ENCODE data around the gene NAA25.
"Not testable (repeated sequence)": the region's sequence is repeated elsewhere in the genome, so short reads cannot be mapped to it uniquely, and the experiment has no call there.

The NAA25 gene

DNA sequence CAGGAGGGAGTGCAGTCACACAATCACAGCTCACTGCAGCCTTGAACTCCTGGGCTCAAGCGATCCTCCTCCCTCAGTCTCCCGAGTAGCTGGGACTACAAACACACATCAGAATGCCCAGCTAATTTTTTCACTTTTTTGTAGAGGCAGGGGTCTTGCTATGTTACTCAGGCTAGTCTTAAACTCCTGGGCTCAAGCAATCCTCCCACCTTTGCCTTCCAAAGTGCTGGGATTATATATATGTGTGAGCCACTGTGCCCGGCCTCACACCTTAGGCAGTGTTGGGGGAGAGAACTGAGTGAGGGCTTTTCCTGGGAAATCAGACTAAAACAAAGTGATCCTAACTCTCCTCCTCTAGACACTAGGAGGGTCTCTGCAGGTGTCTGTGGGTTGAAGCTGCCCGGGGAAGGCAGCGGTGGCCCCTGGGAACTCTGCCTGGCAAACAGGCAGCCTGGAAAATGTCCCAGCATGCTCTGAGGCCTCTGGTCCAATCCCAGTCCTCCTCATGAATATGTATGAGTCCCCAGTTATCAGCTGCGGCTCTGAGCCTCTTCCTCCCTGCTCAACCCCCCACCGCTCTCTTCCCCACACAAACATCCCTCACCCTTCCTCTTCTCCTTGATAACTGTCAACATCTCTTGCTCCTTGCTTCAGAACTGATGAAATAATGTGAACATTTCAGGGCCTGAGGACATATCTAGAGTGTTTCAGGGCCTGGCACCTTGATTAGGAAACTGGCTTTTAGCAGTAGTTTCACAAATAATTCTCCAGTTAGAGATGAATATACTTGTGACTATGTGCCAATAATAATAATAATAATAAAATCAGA lies 7.9 kb upstream of the NAA25 start:
- no peak for DNase-seq (ENCODE audit: low read depth in 3 of 3)

DNA sequence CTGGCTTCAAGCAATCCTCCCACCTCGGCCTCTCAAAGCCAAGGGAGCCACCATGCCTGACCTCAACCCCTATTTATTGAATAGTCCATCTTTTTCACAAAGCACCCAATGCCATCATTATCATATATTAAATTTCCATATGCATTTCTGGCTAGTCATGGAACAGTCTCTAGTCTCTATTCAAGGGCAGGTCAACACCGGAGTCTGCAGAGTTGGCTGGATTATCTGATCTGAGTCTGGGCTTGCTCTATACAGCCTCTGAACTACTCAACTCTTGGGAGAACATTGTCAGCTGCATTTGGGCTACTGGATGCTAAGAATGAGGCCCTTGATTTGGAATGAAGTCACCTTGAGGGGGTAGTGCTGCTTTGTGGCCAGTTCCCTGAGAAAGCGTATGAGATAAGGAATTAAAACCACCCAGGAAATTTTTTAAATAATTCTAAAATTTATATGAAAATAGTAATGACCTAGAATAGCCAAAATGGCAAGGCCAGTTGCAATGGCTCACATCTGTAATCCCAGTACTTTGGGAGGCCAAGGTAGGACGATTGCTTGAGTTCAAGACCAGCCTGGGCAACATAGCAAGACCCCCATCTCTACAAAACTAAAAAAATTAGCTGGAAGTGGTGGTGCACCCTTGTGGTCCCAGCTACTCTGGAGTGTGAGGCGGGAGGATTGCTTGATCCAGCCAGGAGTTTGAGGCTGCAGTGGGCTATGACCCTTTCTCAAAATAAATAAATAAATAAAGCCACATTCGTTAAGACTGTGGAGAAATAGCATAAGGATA lies 6.9 kb upstream of the NAA25 start:
- no peak for DNase-seq (ENCODE audit: low read depth in 3 of 3)

DNA sequence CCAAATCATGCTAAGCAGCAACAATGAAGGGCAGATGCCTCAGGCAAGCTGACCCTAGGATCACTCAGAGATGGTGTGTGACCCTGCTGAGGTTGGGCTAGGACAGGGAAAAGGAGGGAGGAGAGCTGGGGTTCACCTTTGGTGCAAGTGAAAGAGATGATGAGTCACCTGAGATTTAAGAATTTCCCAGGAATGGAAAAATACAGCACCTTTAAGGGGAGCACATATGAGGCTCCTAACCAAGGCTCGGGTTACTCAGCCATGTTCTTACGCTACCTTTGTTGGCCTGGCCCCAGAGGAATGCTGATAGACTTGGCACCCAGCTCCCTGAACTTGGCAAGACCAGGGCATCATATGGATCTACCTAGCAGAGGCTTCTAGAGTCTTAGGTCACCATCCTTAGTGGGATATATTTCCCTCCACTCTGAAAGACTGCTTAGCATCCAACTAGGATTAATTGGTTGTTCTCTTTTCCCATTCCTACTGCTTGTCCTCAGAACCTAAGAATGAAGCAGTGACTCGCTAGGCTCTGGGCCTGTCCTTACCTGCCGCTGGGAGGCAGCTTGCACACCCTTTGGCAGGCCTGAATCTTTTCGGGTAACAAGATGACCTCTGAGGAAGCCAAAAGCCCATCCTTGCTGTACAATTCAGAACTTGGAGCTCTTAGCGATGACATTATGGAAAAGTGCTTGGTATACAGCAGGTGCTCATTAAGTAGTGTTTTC lies 4.0 kb upstream of the NAA25 start:
- DNase-seq (ENCODE audit: low read depth in 3 of 3), result no peak

DNA sequence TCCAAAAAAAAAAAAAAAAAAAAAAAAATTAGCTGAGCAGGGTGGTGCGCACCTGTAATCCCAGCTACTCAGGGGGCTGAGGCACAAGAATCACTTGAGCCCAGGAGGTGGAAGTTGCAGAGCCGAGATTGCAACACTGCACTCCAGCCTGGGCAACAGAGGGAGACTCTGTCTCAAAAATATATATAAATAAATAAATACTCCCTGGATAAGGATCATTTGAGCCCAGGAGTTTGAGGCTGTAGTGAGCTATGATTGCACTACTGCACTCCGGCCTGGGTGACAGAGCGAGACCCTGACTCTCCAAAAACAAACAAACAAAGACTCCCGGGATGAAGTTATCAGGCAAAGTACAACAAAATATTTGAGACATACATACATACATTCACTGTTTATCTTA lies 3.3 kb upstream of the NAA25 start:
- DNase-seq (ENCODE audit: low read depth in 3 of 3), result no peak

DNA sequence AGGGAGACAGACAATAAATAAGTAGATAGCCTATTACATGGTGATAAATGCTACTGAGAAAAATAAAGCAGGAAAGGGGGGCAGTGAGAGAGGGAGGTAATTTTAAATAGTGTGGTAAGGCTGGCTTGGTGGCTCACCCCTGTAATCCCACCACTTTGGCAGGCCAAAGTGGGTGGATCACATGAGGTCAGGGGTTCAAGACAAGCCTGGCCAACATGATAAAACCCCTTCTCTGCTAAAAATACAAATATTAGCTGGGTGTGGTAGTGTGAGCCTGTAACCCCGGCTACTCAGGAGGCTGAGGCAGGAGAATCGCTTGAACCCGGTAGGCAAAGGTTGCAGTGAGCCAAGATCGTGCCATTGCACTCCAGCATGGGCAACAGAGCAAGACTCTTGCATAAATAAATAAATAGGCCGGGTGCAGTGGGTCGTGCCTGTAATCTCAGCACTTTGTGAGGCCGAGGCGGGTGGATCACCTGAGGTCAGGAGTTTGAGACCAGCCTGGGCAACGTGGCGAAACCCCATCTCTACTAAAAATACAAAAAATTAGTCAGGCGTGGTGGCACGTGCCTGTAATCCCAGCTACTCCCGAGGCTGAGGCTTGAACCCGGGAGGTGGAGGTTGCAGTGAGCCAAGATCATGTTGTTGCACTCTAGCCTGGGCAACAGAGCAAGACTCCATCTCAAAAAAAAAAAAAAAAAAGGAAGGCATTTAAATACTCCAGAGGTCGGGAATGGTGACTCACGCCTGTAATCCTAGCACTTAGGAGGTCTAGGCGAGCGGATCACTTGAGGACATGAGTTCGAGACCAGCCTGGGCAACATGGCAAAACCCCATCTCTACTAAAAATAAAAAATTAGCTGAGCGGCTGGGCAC lies 2.4 kb upstream of the NAA25 start:
- not testable (repeated sequence) for DNase-seq (ENCODE audit: low read depth in 3 of 3)

DNA sequence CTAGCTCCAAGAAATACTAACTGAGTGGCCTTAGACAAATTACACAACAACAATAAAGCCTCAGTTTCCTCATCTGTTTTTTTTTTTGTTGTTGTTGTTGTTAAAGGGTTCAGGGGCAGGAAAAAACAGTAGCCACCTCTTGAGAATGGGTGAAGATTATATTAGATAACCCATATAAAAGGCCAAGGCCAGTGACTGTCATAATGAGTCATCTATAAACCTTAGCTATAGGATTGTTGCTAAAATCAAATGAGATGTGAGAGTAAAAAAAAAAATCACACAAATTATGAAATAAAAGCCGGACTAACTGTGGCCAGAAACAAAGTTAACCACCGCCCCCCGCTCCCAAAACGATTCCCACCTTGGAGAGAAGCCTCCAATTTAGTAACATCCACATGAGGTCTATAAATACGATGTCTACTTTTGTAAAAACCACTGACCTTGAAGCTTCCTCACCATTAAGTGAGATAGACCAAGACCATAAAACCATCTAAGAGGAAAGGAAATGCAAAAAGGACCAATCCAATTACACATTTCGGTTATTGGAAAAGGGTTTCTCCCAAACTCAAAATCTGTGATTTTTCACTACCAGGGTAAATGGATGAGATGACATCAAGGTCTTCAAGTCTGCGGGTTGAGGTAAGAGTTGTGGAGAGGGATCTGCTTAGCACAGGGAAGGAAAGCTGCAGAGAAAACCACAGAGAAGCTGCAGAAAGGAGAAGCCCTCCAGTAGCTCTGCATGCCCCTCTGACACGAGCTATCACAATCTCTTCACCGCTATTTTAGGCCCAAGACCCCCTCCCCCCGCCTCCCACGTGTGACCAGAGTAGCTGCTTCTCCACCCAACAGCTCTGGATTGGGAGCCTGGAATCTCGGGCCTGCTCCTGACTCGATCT lies 1.0 kb downstream of the NAA25 start:
- peak in 1 of 3 experiments; percentile 9 for DNase-seq (ENCODE audit: low read depth in 3 of 3)

DNA sequence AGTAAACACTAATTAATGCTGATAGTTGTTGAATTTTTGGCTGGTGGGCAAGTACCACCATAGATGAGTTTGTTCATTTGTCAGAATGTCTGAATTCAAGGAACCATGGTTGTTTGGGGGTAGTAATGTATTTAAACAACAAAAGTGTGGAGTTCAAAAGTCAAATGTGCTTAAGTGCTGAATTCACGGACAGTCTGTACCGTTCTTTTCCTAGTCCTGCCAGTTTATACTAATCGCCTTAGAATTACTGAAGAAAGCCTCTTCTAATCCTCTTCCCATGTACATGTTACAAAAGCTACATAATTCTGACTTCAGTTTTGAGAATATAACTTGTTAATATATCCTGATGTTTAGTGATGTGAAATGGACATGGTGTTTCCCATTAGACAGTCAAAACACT lies 2.7 kb downstream of the NAA25 start:
- DNase-seq (ENCODE audit: low read depth in 3 of 3), result no peak

DNA sequence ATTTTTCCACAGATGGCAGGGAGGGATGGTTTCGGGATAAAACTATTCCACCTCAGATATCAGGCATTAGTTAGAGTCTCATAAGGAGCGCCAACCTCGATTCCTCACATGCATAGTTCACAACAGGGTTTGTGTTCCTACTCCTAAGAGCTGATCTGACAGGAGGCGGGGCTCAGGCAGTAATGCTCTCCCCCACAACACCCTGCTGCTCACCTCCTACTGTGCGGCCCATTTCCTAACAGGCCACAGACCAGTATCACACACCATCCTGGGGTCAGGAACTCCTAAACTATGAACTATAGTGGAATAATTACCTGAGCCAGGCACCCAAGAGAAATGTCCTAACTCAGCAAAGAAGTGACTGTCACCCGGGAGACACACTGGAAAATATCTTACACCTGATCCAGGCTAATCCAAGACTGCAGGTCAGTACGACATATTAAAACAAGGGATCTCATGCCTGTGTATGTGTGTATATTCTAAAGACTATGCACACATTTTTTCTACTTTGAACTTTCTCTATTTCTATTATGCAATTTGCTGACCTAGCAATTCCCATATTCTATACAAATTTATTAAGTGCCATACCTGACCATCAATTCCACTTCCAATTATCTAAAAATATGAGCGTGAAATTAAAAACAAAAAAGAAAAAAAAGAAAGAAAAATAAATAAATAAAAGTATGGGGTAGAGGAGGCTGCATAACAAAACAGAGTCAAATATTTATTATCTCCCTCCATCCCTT lies 4.7 kb downstream of the NAA25 start:
- no peak for DNase-seq (ENCODE audit: low read depth in 3 of 3)

DNA sequence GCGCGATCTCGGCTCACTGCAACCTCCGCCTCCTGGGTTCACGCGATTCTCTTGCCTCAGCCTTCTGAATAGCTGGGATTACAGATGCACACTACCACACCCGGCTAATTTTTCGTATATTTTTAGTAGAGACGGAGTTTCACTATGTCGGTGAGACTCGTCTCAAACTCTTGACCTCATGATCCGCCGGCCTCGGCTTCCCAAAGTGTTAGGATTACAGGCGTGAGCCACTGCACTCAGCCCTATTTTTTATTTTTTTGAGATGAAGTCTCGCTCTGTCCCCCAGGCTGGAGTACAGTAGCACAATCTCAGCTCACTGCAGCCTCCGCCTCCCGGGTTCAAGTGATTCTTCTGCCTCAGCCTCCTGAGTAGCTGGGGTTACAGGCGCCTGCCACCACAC lies 5.8 kb downstream of the NAA25 start:
- DNase-seq (ENCODE audit: low read depth in 3 of 3), result not testable (repeated sequence)

DNA sequence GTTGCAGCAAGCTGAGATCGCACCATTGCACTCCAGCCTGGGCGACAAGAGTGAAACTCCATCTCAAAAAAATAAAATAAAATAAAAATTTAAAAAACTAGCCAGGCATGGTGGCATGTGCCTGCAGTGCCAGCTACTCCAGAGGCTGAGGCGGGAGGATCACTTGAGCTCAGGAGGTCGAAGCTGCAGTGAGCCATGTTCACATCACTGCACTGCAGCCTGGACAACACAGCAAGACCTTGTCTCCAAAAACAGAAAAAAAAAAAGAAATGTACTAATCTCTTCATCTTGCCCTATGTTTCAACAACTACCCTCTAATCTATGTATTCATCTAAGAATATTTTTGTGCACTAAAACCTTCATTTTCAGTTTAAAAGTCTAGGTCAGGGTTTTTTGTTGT lies 6.5 kb downstream of the NAA25 start:
- no peak for DNase-seq (ENCODE audit: low read depth in 3 of 3)

DNA sequence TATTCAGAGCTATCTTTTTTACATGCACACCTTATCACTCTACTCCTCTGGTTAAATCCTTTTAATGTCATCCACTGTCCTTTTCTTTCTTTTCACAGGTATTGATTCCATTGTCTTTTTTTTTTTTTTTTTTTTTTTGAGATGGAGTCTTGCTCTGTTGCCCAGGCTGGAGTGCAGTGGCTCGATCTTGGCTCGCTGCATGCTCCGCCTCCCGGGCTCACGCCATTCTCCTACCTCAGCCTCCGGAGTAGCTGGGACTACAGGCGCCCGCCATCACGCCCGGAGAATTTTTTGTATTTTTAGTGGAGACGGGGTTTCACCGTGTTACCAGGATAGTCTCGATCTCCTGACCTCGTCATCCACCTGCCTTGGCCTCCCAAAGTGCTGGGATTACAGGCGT lies 8.1 kb downstream of the NAA25 start:
- DNase-seq (ENCODE audit: low read depth in 3 of 3), result not testable (repeated sequence)

DNA sequence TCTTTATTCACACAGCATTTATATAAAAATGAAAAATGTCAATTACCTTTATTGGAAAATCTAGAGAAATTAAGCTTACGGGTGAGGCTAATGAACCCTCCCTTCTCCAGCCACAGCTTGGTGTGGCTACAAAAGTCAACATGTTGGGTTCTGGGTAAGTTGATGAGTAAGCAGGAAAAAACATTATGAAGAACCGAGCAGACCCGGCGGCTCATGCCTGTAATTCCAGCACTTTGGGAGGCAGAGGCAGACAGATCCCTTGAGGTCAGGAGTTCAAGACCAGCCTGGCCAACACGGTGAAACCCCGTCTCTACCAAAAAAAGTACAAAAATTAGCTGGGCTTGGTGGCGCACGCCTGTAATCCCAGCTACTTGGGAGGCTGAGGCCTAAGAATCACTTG lies 10.9 kb downstream of the NAA25 start:
- DNase-seq (ENCODE audit: low read depth in 3 of 3), result no peak

DNA sequence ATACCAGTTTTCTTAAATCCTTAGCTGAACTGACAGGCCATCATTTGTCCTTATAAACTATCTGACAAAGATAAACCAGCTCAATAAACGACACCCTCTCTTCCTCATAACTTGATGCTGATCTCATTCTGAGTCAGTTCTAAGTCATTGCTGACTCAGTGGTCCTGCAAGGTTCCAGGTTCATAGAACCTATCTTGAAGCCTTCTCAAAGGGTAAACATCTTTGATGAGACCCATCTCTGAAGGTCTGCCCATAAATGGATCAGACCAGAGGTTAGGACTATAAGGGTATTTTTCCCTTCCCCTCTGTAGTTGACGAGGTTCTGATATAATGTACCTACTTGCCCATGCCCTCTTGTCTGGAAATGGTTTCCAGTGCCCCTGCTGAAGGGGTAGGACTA lies 11.9 kb downstream of the NAA25 start:
- DNase-seq (ENCODE audit: low read depth in 3 of 3), result no peak

DNA sequence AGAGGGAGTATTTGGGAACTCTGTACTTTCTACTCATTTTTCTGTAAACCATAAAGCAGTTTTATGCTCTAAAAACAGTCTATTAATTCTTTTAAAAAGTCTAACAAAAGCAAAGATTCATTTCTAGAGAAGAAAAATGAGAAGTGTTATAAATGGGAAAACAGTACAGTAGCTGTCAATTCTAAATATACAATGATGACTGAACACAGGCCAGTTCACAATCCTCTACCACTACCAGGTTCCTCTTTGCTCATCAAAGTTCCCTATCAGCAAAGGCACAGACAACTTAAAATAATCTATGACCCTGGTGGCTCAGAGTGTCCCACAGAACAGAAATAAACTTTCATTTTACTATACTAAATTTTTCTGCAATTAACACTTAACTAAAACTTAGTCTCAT lies 12.5 kb downstream of the NAA25 start:
- no peak for DNase-seq (ENCODE audit: low read depth in 3 of 3)

DNA sequence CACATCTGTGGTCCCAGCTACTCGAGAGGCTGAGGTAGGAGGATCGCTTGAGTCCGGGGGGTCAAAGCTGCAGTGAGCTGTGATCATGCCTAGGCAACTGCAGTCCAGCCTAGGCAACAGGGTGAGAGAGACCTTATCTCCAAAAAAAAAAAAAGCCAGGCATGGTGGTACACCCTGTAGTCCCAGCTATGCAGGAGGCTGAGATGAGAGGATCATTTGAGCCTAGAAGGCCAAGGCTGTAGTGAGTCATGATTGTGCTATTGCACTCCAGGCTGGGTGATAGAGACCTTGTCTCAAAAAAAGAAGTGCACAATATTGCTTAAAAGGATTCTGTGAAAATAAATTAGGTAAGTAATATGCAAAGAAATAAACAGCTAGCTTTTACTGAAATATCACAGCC lies 17.0 kb downstream of the NAA25 start:
- no peak for DNase-seq (ENCODE audit: low read depth in 3 of 3)

DNA sequence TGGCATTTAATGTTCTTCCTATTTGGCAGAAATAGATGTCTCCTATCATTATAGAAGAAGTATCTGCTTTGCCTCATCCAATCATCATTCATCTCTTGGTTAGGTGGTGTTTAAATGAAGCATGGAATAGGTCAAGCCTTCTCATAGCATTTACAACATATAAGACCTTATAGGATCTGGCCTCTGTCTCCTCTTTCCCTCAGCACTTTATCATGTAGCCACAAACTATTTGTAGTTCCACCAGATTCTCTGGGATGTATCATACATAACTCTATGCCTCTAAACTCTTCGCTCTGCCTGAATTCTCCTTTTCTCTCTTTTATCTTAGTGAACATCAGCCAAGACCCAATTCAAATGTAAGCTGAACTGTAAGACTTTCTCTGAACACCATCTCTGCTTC lies 20.7 kb downstream of the NAA25 start:
- DNase-seq (ENCODE audit: low read depth in 3 of 3), result no peak

DNA sequence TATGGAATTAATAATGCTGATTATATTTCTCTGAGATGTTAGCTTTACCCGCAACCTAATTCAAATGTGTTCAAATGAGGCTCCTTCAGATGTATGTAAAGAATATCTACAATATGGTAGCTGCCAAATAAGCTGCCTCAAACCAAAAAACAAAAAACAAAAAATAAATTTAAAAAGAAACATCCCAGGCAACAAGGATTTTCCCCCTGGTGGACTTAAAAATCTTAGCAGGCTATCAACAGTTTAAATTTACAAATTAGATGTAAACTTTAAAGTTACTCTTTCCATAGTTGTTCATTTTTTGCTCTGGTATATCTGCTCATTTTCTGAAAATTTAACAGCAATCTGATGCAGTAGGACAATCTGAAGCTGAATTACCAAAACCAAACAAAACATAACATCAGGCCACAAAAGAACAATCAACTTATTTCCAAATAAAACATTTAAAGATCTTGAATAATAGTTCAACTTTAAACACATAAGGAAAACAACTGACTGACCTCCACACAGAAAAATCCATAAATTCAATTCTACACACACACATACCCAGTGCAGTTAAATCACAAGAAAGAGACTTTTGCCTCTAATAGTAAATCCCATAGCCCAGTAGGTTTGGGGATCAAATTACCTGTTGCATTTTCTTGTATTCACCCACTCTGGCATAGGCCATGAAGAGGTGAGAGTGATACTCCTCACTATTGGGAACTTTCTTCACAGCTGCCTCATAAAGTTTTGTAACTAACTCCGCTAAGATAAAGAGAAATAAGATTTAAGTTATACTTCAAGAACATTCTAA lies 21.3 kb downstream of the NAA25 start:
- DNase-seq (ENCODE audit: low read depth in 3 of 3), result no peak

DNA sequence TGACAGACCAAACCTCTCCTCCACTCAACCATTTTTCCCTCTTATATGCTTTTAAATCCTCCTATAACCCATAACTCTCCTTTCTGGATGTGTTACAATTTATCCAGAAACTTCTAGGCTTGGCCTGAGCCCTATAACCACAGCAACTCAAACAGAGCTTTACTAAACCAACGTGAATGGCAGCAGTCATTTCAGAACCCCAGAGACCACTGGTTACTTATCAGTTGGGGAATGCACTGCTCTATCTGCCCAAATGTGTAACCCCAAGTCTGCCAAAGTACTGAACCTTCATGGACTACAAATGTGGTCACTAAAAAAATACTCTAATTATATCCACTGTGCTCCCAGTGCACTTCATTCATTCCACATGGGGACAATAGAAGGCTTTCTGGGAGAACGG lies 42.0 kb downstream of the NAA25 start:
- DNase-seq (ENCODE audit: low read depth in 3 of 3), result no peak

DNA sequence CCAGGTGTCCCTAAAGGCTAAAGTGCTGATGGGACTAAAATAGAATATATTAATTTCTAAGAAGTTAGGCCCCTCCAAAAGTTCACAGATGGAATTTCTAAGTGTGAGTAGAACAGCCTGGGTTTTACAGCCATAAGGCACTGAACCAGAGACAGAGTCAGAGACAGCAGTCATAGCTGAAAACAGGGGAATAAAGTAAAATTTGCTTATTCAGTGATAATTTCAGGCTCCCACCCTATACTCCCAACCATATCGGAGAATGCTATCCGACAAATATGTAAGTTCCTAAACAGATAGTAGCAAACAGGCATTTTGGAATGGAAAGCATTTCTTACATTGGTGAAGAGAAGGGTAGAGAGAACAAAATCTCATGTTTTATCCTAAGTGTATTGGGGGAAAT lies 45.3 kb downstream of the NAA25 start:
- no peak for DNase-seq (ENCODE audit: low read depth in 3 of 3)

All from stimulated activated CD4-positive, alpha-beta T cell treated with anti-CD3 and anti-CD28 coated beads, TNF-alpha, amount 100 ng/mL, for 4 hours (primary cell).